Measurements from ENCODE around the gene MRGPRD. TPM values are rescaled to one million over a fixed set of nuclear protein-coding genes. Genes with fewer than 3 reads are reported as not detected.

MRGPRD gene
- not detected in 2 replicates for total RNA-seq (2014; rRNA removed; shearing (Covaris generic))

DNA sequence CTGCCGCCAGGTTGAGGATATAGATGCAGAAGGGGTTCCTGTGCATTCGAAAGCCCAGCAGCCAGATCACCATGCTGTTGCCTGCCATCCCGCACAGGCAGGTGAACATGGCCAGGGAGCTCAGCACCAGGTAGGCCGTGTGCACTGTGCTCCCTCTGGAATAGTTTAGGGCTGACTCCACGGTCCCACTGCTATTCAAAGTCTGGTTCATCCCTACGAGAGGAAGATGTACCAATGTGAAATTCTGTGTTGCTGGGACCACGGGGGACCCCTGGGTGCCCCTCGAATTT, at the start of gene MRGPRD:
Gene MRGPRD, minus strand, starts transcription at position 211 of the 290 bp plus-strand sequence. Its CDS starts 0 bp downstream, at position 211.
- DNase-seq (ENCODE audit: low read depth): no peak

GRCh38 chr11:69030301-69030700, 49.5 kb upstream of the MRGPRD start:
- DNase-seq (ENCODE audit: low read depth): no peak

- DNase-seq (ENCODE audit: low read depth): no peak
Measured at GRCh38 chr11:69027704-69028372, 47.1 kb upstream of the MRGPRD start.

GRCh38 chr11:69024509-69024908, 43.7 kb upstream of the MRGPRD start:
- DNase-seq (ENCODE audit: low read depth): no peak

DNA sequence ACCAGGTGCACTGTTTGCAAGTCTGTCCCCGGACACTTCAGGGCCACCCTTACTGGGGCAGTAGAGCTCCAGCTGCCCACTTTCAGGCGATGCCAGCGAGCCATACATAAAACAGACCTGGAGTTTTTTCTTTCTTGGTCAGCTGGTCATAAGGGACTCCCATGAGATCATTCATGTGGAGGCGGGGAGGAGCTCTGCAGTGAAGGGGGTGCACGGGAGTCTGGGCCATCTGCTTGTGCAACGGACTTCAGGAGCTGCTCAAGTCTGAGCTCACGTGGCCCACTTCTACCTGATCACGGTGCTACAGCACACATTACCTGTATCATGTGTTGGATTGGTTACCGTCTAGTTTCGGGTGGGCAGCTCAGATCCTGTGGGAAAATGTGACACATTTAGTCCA, 41.5 kb upstream of the MRGPRD start:
- DNase-seq (ENCODE audit: low read depth): no peak

DNA sequence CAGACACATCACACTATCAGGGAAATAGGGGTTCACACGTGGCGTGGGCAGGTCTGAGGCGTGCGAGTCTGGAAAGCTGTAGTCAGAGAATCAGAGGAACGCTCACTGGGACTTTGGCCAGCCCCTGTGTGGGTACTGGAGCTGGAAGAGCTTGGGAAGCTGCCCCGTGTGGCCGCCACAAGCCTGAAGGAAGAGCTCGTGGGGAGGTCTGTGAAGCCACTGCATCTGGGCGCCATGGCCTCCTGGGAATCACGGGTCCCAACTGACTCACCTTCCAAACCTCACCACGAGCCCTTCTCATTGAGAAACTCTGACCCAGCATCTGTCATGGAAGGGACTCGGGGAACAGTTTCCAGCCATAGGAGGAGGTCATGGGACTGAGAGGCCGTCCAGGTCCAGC, 38.1 kb upstream of the MRGPRD start:
- DNase-seq (ENCODE audit: low read depth): peak; percentile 56

DNA sequence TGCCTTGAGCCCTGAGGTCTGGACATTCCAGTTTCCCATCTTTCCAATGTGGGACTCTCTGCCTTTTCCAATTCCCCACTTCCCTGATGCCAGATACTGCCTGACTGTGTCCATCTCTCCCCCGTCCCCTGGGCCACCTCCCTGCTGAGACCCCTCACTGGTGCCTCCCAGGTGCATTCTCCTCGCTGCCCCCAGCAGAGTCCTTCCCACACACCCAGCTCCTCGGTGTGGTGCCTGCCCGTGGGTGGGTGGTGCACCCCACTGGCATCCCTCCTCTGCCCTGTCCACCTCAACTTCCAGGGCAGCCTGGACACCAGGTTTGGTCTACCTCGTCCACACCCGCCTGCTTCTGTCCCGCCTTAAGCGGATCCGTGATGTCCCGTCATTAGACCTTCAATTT, 37.2 kb upstream of the MRGPRD start:
- DNase-seq (ENCODE audit: low read depth): no peak

GRCh38 chr11:69014898-69015549, 34.2 kb upstream of the MRGPRD start:
- DNase-seq (ENCODE audit: low read depth): no peak

DNA sequence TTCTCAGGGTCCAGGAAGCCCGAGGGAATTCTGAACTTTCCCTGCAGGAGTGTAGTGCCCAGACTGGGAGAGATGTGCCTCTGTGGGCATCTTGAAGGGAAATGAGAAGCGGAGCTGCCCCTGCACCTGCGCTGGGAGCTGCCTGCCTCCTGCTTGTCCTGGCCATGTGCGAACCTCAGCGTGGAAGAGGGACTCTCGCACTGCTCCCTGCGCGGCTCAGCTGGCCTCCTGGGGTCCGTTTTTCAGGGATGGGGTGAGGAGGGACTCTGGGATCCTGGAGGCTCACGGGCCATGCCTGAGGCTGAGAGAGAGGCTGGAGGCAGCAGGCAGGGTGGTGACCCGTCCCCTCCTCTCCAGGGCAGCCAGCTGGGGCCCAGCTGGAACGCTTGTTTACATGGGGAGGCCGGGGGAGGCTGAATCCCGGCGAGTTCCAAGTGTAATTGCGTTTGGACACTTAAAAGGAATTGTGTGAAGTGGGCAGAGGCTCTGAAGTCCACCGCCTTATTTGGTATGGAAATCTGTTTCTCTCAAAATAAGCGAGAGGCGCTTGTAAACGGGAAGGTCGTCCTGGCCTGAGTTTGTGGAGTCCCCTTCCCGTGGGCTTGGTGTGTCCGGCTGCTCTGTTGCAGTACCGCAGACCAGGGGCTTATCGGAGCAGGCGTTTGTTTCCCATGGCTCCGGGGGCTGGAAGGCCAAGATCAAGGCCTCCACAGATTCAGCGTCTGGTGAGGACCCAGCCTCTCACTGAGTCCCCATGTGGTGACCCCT, 33.5 kb upstream of the MRGPRD start:
- DNase-seq (ENCODE audit: low read depth): no peak

DNA sequence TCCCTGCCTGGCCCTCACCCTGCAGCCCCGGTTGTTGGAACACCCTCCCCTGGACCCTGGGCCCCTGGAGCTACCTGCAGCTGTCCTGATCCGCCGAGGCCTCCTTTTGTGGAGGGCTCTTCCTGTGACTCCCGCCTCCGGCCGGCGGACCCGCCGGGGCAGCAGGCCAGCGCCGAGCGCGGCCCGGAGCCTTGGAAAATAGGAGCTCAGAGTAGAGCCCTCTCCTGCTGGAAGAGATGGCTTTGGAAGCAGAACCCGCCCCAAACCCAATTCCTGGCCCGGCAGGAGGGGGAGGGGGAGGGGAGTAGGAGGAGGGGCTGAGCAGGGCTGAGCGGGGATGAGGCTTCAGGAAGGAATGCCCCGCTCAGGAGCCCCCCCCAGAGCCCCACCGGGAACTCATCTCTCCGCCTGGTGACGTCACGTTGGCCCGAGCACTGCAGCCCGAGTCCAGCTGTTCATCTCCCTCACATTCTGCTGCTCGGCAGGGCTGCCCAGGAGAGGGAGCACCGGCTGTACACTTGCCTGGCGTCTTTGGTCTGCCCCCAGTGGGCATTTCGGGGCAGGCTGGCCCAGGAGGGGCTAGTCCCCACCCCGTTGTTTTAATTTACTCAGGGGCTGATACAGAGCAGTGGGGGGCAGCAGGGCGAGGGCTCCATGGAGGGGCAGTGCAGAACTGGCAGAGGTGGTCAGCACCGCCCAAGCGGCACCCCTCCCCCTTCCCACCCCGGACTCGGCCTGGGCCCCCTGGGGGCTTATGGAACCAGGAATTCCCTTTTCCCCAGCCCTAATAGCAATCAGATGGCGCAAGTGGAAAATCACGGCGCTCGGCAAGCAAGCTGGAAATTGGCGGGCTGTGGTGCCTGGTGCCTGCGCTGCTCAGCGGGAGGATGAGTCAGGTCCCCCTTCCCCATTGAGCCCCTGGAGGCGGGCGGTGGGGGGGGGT, 32.5 kb upstream of the MRGPRD start, which contains the start of gene MRGPRF:
Gene MRGPRF, minus strand, starts transcription at position 238 of the 943 bp plus-strand sequence. CDS start 3,345 bp downstream, outside the sequence.
- DNase-seq (ENCODE audit: low read depth): peak; percentile 24

DNA sequence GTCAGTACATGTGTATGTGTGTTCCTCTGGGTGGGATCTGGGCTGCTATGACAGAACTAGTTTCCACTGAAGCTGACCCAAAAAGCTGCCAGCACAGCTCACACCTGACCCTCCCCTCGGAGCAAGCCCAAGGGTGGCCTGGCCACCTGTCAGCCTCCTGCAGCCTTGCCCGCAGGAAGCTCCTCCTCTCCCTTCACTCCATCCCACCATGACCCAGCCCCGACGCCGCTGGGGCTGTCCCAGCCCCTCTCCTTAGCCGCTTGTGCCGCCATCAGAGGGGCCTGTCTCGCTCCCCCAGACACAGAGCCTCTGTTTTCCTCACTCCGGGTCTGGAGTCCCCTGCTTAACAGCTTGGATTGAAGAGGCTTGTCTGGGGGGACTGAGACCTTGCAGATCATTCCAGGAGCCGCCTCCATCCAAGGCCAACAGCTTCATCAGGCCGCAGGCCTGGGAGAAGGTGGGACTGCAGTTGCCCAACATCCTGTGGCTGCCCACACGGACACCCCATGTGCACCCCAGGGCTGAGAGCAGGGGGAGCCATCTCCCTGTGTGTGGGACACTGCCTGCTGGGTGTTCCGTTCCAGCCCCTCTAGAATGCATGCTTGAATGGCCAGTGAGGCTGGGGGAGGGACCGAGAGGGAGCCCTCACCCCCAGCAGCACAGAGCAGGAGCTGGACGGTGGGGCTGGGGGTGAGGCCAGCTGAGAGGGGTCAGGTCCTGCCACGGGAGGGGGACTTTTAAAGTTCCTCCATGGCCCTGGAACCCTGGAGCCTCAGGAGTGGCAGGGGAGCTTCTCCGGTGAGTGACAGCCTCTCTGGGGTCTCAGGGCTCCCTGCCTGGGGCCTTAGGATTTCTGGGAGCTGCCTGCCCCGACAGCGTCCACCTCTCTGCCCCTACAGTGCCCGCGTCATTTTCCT, 31.6 kb upstream of the MRGPRD start:
- DNase-seq (ENCODE audit: low read depth): no peak

GRCh38 chr11:69011624-69012091, 30.9 kb upstream of the MRGPRD start:
- DNase-seq (ENCODE audit: low read depth): no peak

DNA sequence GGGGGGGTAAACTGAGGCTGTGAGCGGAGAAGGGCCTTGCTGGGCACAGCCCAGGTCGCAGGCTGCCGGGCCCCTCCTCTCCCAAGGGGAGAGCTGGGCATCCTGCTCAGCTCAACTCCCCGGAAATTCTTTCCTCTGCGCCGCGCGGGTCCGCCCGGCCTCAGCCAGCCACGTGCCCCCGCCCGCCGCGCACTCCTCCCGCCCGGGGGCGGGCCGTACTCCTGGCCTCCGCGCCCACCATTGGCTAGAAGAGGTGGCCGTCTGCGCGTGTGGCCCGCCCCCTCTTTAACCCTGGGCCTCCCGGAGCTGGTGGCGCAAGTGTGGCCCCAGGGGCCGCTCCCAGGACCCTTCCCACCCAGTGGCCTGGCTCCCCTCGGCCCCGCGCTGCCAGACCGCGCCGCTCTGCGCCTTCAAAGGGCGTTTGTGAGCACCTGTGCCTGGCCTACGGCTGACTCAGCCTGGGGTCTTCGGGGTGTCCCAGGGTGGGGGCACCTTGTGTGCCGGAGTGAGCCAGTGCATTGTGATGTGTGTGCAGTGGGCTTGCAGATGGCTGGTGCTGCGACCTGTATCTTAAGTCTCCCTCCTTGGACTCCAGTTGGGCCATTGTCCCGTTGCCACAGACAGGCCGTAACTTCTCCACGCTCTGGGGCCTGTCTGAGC, 30.3 kb upstream of the MRGPRD start:
- no peak for DNase-seq (ENCODE audit: low read depth)

- no peak for DNase-seq (ENCODE audit: low read depth)
Measured at GRCh38 chr11:69010361-69010891, 29.6 kb upstream of the MRGPRD start.

DNA sequence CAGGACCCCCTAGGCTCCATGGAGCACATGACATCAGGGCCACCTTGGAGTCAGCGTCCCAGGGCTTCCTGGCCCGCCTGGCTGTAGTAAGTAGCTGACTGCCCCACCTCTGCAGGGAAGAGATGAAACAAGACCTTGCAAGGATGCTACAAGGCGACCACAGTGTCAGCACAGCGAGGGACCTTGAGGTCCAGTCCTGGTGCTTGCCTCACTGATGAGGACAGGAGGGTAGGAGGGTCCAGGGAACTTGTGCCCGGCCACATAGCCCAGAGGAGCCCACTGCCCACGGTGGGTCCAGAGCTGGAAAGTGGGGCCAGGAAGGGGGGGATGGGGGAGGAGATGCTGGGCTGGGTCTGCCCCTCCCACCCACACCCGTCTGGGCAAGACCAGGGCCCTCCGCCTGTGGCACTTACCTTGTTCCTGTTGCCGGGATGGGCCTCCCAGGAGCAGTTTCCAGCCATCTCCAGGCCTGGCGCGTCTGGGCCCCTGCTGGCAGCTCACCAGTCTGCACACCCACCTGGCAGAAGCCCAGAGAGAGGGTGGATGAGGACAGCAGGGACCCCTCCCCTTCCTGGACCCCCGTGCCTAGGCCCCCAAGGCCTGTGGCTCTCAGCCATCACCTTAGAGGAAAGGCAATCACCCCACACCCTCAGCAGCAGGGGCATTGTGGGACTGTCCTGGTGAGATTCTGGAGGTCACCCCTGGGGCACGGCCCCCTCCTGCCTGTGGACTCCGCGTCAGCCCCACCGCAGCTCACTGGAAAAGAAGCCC, 28.8 kb upstream of the MRGPRD start:
- no peak for DNase-seq (ENCODE audit: low read depth)

DNA sequence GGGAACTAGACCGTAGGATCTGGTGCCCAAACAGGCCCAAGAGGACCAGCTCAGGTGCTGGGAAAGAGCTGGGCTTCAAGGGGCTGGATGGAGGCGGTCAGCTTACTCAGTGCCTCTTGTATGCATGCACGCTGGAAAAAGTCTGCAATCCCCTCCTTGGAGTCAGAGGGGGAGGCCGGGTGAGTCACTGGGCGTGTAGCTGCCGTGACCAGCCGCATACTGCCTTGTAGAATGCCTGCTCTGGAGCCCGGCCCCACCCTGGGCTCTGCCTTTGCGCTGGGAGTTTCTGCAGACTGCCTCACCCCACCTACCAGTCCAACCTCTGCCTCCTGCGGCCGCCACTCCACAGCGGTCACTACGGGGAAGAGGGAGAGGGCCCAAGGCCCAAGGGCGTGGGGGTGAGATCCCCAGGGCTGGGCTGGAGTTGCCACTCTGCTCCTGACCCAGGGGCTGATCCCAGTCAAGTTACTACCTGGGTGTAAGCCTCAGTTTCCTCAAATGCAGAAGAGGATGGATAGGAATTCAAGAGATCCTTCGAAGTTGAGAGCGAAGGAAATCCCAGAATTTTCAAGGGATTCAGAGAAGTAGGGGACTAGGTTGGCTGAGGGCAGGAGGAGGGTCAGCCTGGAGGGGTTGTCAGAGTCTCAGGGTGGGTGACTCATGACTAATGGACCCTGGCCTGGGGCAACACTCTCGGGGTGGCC, 28.1 kb upstream of the MRGPRD start:
- DNase-seq (ENCODE audit: low read depth): peak; percentile 93

GRCh38 chr11:69007975-69008381, 27.2 kb upstream of the MRGPRD start:
- no peak for DNase-seq (ENCODE audit: low read depth)

- no peak for DNase-seq (ENCODE audit: low read depth)
Measured at GRCh38 chr11:69006816-69007215, 26.0 kb upstream of the MRGPRD start.
